HT1080 (cell line): Measurements from ENCODE around the gene CELA3A. TPM values are rescaled to one million over a fixed set of nuclear protein-coding genes. Genes with fewer than 3 reads are reported as not detected.
A peak's percentile ranks its signal among the peaks of the same experiment; 100 is the strongest.

Experiments used
- DNase-seq: peaks from one replicate; pipeline ENCODE4 v3.0.0-alpha.2; 2015; ENCODE audit warnings: low read depth
- small RNA-seq: library from RNA; depleted of rRNA; stranded (forward); fragments of <200 nt; gene quantifications from one replicate; pipeline ENCODE3, GENCODE V24; 2014
- total RNA-seq: library from RNA; depleted of rRNA; stranded (reverse); fragments of >200 nt; shearing (Covaris generic); gene quantifications from 2 replicates; pipeline ENCODE4 v1.2.3, GENCODE V29; 2014; rRNA removed

The CELA3A gene
- total RNA-seq, 1 experiment from 2014 or later = not detected

DNA sequence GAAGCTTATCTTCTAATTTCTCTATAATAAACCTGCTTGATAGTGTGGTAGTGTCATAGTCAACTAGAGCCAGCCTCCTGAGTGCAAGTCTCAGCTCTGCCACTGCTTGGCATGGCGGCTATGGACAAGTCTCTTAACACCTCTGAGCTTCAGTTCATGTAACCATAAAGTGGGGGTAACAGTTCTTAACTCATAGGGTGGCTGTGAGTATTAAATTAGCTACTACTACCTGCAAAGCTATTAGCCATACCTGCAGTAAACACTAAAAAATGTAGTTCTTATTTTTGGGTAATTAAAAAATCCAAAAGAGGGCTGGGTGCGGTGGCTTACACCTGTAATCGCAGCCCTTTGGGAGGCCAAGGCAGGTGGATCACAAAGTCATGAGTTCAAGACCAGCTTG lies 48.9 kb downstream of the CELA3A start:
- no peak for DNase-seq

DNA sequence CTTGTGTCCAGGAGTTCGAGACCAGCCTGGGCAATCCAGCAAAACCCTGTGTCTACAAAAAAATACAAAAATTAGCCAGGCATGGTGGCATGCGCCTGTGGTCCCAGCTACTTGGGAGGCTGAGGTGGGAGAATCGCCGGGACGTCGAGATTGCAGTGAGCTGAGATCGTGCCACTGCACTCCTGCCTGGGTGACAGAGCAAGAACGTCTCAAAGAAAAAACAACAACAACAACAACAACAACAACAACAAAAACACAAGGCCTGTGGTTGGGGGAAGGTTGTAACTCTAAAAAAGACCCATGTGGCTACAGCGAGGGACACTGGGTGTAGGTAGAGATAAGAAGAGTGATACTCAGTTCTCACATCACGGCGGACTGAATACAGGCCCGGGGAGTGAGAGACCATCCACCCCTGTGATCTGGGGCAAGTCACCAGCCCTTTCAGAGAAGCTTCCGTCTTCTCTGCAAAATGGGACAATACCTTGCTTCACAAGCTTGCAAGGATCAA lies 50.2 kb downstream of the CELA3A start:
- no peak for DNase-seq

DNA sequence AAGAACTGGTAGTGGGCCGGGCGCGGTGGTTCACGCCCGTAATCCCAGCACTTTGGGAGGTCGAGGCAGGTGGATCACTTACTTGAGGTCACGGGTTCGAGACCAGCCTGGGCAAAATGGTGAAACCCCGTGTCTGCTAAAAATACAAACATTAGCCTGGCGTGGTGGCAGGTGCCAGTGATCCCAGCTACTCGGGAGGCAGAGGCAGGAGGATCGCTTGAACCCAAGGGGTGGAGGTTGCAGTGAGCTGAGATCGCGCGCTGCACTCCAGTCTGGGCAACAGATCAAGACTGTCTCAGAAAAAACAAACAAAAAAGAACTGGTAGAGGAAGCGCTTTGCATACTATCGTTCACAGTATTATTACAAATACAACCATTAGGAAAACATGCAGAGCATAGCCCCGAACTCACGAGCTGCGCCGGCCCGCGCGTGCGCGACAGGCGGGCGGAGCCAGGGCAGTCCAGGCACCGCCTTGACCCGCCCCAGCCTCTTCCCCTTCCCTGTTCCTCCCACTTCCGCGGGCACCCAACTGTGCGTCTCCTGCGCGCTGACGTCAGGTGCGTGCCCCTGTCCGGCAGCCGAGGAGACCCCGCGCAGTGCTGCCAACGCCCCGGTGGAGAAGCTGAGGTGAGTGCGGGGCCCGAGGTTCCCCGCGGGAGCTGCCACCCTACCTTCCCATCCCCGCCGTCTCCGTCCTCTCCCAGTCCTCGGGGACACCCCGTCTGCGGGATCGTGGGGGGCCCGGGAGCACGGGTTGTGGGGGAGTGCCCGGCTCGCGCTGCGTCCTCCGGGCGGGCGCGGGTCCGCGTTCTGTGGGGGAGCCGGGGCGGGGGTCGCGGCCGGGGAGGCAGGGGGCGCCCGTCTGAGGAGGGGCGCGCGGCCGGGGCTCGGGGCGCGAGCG lies 50.9 kb downstream of the CELA3A start, which contains the start of gene CDC42:
Gene CDC42 (plus strand): TSS at position 595 of the 902 bp plus-strand sequence. CDS start 25,770 bp downstream, outside the sequence.
- DNase-seq = peak; percentile 94

DNA sequence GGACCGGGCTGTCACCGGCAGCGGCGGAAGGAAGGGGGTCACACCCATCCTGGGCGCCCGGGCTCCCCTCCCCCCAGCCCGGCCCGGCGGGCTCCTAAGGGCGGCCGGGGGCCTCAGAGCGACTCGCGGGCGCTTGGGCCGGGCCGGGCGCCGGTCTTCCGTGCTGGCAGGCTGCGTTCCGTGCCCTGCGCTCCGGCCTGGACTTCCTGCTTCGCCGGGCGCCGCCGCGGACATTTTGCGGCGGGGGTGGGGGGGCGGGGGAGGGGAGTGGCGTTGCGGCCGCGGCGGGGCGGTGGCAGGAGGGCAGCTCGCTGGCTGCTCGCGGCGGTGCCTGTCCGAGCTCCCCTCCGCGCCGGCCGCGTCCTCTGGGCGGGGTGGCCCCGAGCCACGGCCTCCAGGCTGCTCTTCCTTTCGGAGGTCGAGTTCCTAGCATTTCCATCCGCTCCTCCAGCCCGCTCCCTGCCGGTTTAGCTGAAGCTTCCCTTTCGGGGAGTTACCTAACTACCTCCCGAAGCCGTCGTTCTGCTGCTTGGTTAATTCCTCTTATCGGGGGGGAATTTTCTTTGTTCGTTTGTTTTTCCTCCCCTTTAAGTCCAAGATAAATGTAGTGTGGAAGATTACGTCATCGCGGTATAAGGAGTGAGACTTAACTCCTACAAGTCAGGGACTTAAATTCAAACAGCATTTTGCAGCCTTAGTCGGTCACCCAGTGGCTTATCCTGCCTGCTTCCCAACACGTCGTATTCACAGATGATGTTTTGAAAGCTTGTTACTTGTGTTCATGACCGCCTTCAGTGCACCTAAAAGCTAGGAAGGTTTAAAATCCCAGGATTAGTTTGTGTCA lies 51.8 kb downstream of the CELA3A start:
- peak; percentile 55 for DNase-seq

DNA sequence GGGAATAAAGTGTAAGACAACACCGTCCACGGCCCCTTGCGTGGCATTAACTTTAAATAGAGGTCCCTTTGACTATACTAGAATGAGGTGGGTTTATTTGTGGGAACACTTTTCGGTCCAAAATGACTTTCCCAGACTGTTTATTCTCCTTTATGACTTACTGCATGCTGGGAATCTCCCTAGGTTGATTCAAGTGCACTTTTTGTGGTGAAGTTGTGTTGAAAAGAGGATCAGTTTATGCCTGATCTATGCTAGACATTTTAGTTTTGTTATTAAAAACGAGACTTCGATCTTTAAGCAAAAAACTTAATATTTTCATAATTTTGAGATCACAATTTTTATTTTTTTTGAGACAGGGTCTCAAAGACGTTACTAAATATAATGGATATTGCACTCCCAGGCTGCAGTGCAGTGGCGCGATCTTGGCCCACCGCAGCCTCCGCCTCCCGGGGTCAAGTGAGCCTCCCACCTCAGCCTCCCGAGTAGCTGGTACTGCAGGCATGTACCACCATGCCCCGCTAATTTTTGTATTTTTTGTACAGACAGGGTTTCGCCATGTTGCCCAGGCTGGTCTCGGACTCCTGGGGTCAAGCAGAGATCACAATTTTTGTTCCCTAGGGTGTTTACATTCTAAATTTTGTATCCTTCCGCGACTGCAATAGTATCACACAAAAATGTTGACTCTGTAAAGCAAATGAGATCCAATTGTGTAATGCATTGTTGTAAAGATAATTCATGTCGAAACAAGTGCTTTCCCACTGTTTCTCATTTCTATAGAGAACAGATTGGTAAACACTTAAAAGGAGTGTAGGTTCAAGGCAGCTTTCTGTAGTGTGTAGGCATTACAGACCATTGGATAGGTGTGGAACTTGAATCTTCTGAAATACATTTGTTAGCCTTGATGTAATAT lies 52.7 kb downstream of the CELA3A start:
- no peak for DNase-seq

DNA sequence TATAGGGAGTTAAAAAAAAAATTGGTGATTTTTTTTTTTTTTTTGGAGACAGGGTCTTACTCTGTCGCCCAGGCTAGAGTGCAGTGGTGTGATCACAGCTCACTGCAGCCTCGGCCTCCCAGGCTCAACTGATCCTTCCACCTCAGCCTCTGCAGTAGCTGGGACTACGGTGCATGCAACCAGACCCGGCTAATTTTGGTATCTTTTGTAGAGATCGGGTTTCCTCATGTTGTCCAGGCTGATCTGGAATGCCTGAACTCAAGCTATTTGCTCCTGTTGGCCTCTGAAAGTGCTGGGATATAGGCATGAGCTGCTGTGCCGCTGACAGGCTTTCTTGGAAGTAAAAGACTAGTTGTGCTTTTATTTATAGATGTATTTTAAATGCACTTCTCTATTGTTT lies 54.0 kb downstream of the CELA3A start:
- DNase-seq = no peak

DNA sequence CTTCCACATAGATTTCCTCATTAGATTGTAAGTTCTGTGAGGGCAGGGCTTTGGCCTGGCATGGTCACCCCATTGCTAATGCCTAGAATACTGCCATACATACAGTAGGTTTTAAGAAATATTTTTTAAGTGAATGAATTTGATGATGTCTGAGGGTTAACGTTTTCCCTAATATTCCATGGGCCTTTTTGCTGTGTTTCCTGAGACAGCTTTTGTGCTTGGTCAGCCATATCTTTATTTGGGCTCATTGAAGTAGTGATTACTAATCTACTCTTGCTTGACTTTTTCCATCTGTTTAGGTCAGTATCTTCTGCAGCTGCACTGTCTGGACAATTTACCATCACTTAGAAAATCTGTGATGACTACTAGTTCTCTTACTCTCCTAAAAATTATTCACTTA lies 54.6 kb downstream of the CELA3A start:
- DNase-seq = no peak

DNA sequence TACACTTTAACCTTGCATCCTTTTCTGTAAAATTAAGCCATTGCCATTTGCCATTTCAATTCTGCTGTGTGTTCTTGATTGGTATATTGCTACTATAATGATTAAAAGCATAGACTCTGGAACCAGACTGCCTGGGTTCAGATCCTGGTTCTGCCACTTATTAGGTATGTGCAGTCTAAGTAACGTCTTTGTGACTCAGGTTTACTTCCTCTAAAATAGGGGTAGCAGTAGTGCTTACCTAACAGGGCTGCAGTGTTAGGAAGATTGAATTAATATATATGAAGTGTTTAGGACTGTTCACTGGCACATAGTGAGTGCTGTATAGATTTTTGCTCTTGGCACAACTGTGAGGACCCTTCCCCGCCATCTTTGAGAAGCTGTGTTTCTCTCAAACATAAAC lies 55.5 kb downstream of the CELA3A start:
- no peak for DNase-seq

DNA sequence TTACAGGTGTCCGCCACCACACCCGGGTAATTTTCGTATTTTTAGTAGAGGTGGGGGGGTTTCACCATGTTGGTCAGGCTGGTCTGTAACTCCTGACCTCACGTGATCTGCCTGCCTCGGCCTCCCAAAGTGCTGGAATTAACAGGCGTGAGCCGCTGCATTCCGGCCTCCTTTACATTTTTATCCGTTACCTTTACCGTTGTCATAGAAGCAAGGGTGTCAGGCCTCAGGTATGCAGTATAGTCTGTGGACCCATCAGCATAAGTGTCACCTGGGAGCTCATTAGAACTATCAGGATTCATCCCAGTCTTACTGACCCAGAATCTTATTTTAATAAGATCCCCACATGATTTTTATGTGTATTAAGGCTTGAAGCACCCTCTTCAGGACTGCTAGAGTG lies 56.4 kb downstream of the CELA3A start:
- DNase-seq = no peak

Small RNA genes lying within 50 kb of the gene (small RNA-seq; reads per million reads assigned to genes)
- gene RN7SL186P (not detected), gene RN7SL386P (not detected), gene RNU6-1022P (not detected), gene RNU6-776P (not detected)

Other genes starting within 250 kb of the CELA3A start
- gene USP48, start 218.5 kb upstream of the CELA3A start, total RNA-seq = 15.9 and 20.1 TPM in 2 replicates
- gene LDLRAD2, start 189.4 kb upstream of the CELA3A start, total RNA-seq = not detected in 2 replicates
- 2.5 and 3.4 TPM in 2 replicates for gene HSPG2, start 64.3 kb upstream of the CELA3A start, total RNA-seq
- not detected in 2 replicates for gene CELA3B, start 24.6 kb upstream of the CELA3A start, total RNA-seq
- gene CDC42, start 51.1 kb downstream of the CELA3A start, total RNA-seq = 285 and 338 TPM in 2 replicates
- 1.1 TPM in 1 of 2 replicates, not detected in the other for gene WNT4, start 141.4 kb downstream of the CELA3A start, total RNA-seq